Thymus (tissue), 11 donors: ENCODE data around the gene MTCH1. TPM values are rescaled to one million over a fixed set of nuclear protein-coding genes. Genes with fewer than 3 reads are reported as not detected.

Source experiments
- DNase-seq, 9 donors: peaks; one replicate each; pipeline ENCODE4 v3.0.0-alpha.2; 2013; ENCODE audit warnings: low spot score in 9 of 9, low read depth in 6 of 9, missing footprints in 1 of 9
- H3K27ac ChIP-seq, 2 donors: one replicate each; pipeline ENCODE4 v1.5.1; 2013; ENCODE audit warnings: control low read depth in 1 of 2, low read depth in 1 of 2, low read length in 1 of 2, mild to moderate bottlenecking in 1 of 2, moderate library complexity in 1 of 2
- H3K27me3 ChIP-seq, 2 donors: one replicate each; pipeline ENCODE4 v1.5.1; 2013; ENCODE audit warnings: low read length in 1 of 2; ENCODE audit not compliant: control insufficient read depth in 2 of 2, insufficient read depth in 1 of 2
- H3K36me3 ChIP-seq, 2 donors: one replicate each; pipeline ENCODE4 v1.5.1; 2013; ENCODE audit warnings: low read length in 1 of 2, mild to moderate bottlenecking in 1 of 2, moderate library complexity in 1 of 2; ENCODE audit not compliant: control insufficient read depth in 2 of 2, insufficient read depth in 2 of 2
- H3K4me1 ChIP-seq, 2 donors: one replicate each; pipeline ENCODE4 v1.5.1; 2013; ENCODE audit warnings: low read length in 2 of 2; ENCODE audit not compliant: control insufficient read depth in 2 of 2, insufficient read depth in 2 of 2
- H3K4me3 ChIP-seq, 2 donors: one replicate each; pipeline ENCODE4 v1.5.1; 2013; ENCODE audit warnings: low read length in 2 of 2, control low read depth in 1 of 2, mild to moderate bottlenecking in 1 of 2
- H3K9me3 ChIP-seq, 2 donors: one replicate each; pipeline ENCODE4 v1.5.1; 2013; ENCODE audit warnings: low read length in 1 of 2, mild to moderate bottlenecking in 1 of 2; ENCODE audit not compliant: control insufficient read depth in 2 of 2, insufficient read depth in 1 of 2
- WGBS: extraction: QIAGEN DNeasy Blood & Tissue Kit; methylation state at CpG from one replicate; pipeline ENCODE4 v1.1.7; 2013; 5-methylcytosine and 5-hydroxymethylcytosine counted together
- polyA plus RNA-seq: library from polyadenylated mRNA; stranded (reverse); fragments of 200-250 nt; gene quantifications from one replicate; pipeline ENCODE4 v1.2.3, GENCODE V29; 2013
- total RNA-seq: library from RNA; stranded (reverse); fragments of 120-200 nt; gene quantifications from one replicate; pipeline ENCODE4 v1.2.4, GENCODE V29; 2013
- donor health status: healthy.

The MTCH1 gene
- total and polyA plus RNA-seq, 2 donors, result 110 to 152 TPM

- H3K9me3 ChIP-seq, result no peaks in the 10 kb centered on the region
- H3K27me3 ChIP-seq, result no peaks in the 10 kb centered on the region
- peaks cover 9 to 23% of the 10 kb centered on the region in 2 donors for H3K4me1 ChIP-seq
- DNase-seq, result no peak
- H3K4me3 ChIP-seq, result no peak overlapping the region
- no peak overlapping the region for H3K27ac ChIP-seq
- H3K36me3 ChIP-seq, result peaks cover 74 to 83% of the 10 kb centered on the region in 2 donors
- WGBS, result 94% methylated on average over 14 of the region's 14 CpGs
Observed at GRCh38 chr6:36969240-36969691, 16.7 kb downstream of the MTCH1 start.

- H3K4me3 ChIP-seq, result no peak overlapping the region
- DNase-seq, result no peak
- H3K36me3 ChIP-seq, result peaks cover 66 to 75% of the 10 kb centered on the region in 2 donors
- H3K27me3 ChIP-seq, result no peaks in the 10 kb centered on the region
- 95% methylated on average over 16 of the region's 16 CpGs for WGBS
- peaks cover 0 to 4% of the 10 kb centered on the region in 2 donors for H3K9me3 ChIP-seq
- peaks cover 16 to 31% of the 10 kb centered on the region in 2 donors for H3K4me1 ChIP-seq
- H3K27ac ChIP-seq, result no peak overlapping the region
Observed at GRCh38 chr6:36968266-36968977, 17.6 kb downstream of the MTCH1 start.

DNA sequence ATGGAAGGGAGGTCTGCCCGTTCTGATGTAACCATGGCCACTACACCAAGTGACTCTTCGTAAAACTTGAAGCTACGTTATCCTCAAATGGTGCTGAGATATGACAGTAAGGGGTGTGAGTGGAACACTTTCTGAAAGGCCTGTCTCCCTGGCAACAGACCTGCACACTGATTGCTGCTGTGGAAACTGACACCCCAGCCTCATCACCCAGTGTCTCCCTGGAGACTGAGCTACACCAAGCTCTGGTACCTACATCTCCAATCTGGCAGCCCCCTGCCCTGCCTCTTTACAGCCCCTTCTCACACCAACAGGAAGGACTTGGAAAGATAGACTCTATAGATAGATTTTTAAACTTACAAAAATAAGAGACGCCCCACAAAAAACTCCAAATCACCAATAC, 18.2 kb downstream of the MTCH1 start:
- no peak for DNase-seq
- H3K4me1 ChIP-seq, result peaks cover 22 to 38% of the 10 kb centered on the region in 2 donors
- H3K36me3 ChIP-seq, result peaks cover 59 to 68% of the 10 kb centered on the region in 2 donors
- 98% methylated on average over 4 of the region's 4 CpGs for WGBS
- no peak overlapping the region for H3K27ac ChIP-seq
- no peak overlapping the region for H3K4me3 ChIP-seq
- no peaks in the 10 kb centered on the region for H3K27me3 ChIP-seq
- H3K9me3 ChIP-seq, result peaks cover 0 to 9% of the 10 kb centered on the region in 2 donors

- no peak for DNase-seq
- Histone ChIP-seq H3K4me1 (peaks cover 23 to 42% of the 10 kb centered on the region in 2 donors), H3K9me3 (peaks cover 0 to 9% of the 10 kb centered on the region in 2 donors), H3K27me3 (no peaks in the 10 kb centered on the region), H3K27ac (no peak overlapping the region), H3K36me3 (peaks cover 55 to 63% of the 10 kb centered on the region in 2 donors), H3K4me3 (no peak overlapping the region)
- WGBS, result 98% methylated on average over 3 of the region's 3 CpGs
Observed at GRCh38 chr6:36967301-36967700, 18.7 kb downstream of the MTCH1 start.

- Histone ChIP-seq H3K9me3 (peaks cover 0 to 11% of the 10 kb centered on the region in 2 donors), H3K27ac (peak overlapping the region in 1 of 2 donors; percentile 95), H3K27me3 (peaks cover 0 to 2% of the 10 kb centered on the region in 2 donors), H3K36me3 (peaks cover 31 to 39% of the 10 kb centered on the region in 2 donors), H3K4me1 (peaks cover 24 to 57% of the 10 kb centered on the region in 2 donors), H3K4me3 (no peak overlapping the region)
- DNase-seq, result peak in 1 of 9 donors; percentile 52
- 66% methylated on average over 4 of the region's 4 CpGs for WGBS
Observed at GRCh38 chr6:36964908-36965307, 21.1 kb downstream of the MTCH1 start.

DNA sequence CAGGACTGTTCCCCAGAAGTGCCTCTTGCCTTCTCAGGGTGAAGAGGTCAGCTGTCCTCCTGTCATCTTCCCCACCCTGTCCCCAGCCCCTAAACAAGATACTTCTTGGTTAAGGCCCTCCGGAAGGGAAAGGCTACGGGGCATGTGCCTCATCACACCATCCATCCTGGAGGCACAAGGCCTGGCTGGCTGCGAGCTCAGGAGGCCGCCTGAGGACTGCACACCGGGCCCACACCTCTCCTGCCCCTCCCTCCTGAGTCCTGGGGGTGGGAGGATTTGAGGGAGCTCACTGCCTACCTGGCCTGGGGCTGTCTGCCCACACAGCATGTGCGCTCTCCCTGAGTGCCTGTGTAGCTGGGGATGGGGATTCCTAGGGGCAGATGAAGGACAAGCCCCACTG, 21.6 kb downstream of the MTCH1 start:
- Histone ChIP-seq H3K27ac (peak overlapping the region; percentile 33 to 95), H3K9me3 (peaks cover 0 to 11% of the 10 kb centered on the region in 2 donors), H3K4me3 (no peak overlapping the region), H3K27me3 (peaks cover 0 to 2% of the 10 kb centered on the region in 2 donors), H3K4me1 (peaks cover 24 to 58% of the 10 kb centered on the region in 2 donors), H3K36me3 (peaks cover 26 to 34% of the 10 kb centered on the region in 2 donors)
- peak in 1 of 9 donors; percentile 34 for DNase-seq
- WGBS, result 77% methylated on average over 6 of the region's 6 CpGs

DNA sequence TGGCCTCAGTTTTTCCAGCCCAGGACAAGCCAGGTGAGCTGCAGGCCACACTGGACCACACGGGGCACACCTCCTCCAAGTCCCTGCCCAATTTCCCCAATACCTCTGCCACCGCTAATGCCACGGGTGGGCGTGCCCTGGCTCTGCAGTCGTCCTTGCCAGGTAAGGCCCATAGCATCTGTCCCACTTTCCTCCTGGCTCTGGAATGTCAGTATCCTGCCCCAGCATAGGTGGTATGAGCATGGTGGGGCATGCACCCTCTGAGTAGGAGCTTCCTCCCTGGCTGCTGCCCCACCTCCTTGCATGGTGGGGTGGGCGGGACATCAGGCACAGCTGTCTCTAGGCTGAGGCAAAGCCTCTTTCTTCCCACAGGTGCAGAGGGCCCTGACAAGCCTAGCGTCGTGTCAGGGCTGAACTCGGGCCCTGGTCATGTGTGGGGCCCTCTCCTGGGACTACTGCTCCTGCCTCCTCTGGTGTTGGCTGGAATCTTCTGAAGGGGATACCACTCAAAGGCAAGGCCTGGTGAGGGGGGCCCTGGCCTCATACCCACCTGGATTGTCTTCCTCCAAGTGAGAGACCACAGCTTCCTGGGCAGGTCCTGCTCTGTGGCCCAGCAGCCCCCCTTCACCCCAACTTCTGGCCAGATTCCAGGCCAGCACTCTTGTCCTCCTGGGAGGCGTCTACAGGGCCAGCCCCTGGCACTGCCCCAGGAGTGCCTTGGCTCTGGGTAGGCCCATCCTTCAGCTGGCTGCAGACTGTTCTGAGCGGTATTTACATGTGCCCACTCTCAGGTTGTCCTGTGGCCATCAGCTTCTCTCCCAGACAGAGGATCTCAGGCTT, 22.3 kb downstream of the MTCH1 start:
- peak in 7 of 9 donors; percentile 55 to 93 (median 85) for DNase-seq
- Histone ChIP-seq H3K27ac (peak overlapping the region; percentile 73 to 95), H3K4me3 (peak overlapping the region; percentile 23 to 46)

DNA sequence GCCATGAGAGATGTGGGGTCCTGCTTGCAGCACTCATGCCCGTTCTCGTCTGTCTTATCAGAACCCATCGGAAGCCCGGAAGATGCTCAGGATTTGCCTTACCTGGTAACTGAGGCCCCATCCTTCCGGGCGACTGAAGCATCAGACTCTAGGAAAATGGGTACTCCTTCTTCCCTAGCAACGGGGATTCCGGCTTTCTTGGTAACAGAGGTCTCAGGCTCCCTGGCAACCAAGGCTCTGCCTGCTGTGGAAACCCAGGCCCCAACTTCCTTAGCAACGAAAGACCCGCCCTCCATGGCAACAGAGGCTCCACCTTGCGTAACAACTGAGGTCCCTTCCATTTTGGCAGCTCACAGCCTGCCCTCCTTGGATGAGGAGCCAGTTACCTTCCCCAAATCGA, 23.1 kb downstream of the MTCH1 start:
- peaks cover 0 to 2% of the 10 kb centered on the region in 2 donors for H3K27me3 ChIP-seq
- H3K27ac ChIP-seq, result peak overlapping the region; percentile 73 to 95
- 19% methylated on average over 12 of the region's 12 CpGs for WGBS
- peaks cover 24 to 59% of the 10 kb centered on the region in 2 donors for H3K4me1 ChIP-seq
- H3K4me3 ChIP-seq, result peak overlapping the region; percentile 23 to 46
- DNase-seq, result peak; percentile 77 to 96 (median 91)
- peaks cover 11 to 19% of the 10 kb centered on the region in 2 donors for H3K36me3 ChIP-seq
- H3K9me3 ChIP-seq, result peaks cover 0 to 11% of the 10 kb centered on the region in 2 donors

More for the DNA sequence above, 22.3 kb downstream of the MTCH1 start:
- Histone ChIP-seq H3K9me3 (peaks cover 0 to 11% of the 10 kb centered on the region in 2 donors), H3K27me3 (peaks cover 0 to 2% of the 10 kb centered on the region in 2 donors), H3K4me1 (peaks cover 24 to 59% of the 10 kb centered on the region in 2 donors), H3K36me3 (peaks cover 19 to 27% of the 10 kb centered on the region in 2 donors)
- 40% methylated on average over 11 of the region's 11 CpGs for WGBS
